ENCODE data around the gene MAP7. TPM values are rescaled to one million over a fixed set of nuclear protein-coding genes. Genes with fewer than 3 reads are reported as not detected.

MAP7 gene
- total and polyA plus RNA-seq, 2 experiments from 2014 or later: 44.7 to 49.2 TPM

DNA sequence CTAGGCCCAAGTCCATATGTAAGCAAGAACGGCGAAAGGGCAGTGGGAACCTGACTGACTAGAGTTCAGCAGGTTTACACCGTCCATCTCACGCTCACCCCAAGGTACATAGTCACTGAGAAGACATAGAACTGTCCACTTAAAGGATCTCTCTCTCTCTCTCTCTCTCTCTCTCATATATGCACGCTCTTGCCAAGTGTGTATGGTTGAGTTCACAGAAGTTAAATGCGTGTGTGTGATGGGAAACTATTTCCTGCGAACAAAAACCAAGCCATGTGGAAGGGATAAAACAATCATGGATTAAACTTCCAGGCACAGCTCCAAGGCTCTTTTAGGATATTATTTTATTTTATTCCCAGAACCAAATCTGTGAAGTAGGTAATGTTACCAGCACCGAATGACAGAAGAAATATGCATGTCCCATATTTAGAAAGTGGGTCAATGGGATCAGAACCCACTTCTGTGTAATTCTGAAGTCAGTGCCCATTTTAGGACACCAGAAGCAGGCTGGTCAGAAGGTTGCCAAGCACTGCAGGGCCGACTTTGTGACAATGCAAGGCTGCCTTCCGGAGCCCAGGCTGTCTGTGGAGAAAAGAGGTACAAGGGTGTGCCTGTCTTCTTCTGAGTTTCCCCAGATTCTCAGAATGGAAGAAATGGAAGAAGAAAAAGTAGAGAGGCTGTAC lies 49.2 kb upstream of the MAP7 start:
- Histone ChIP-seq H3K9me2 (ENCODE audit: insufficient read depth) (peaks cover 2% of the 10 kb centered on the region; the same call in 1 of the 2 replicates), H3K27ac (ENCODE audit: low read depth) (no peak overlapping the region), H3K36me3 (ENCODE audit: insufficient read depth) (no peaks in the 10 kb centered on the region), H3F3A (replicated peaks; ENCODE audit: low read depth) (no peaks in the 10 kb centered on the region), H3K27me3 (ENCODE audit: insufficient read depth) (no peaks in the 10 kb centered on the region), H3K4me3 (no peak overlapping the region), H2AFZ (no peak overlapping the region), H4K20me1 (replicated peaks; ENCODE audit: insufficient read depth) (no peaks in the 10 kb centered on the region), H3K4me1 (ENCODE audit: insufficient read depth) (peaks cover 3% of the 10 kb centered on the region; the same call in 1 of the 2 replicates), H3K79me2 (replicated peaks; ENCODE audit: insufficient read depth) (no peaks in the 10 kb centered on the region), H3K4me2 (no peak overlapping the region)
- TF ChIP-seq CREB1 (CRISPR knock-in tag; IDR thresholded peaks at IDR 0.05; ENCODE audit: low read depth) (no peak), ZNF331 (CRISPR knock-in tag; IDR thresholded peaks at IDR 0.05; ENCODE audit: low read depth) (no peak)
- Mint-ChIP-seq H3K4me3 (no peak overlapping the region), H3K9me3 (no peaks in the 10 kb centered on the region; the same call in 2 of the 3 replicates), H3K4me1 (peaks cover 7% of the 10 kb centered on the region), H3K36me3 (ENCODE audit: low read depth) (no peaks in the 10 kb centered on the region; the same call in 2 of the 3 replicates), H3K27ac (no peak overlapping the region), H3K27me3 (ENCODE audit: insufficient read depth, low read depth, poor library complexity) (peaks cover 4% of the 10 kb centered on the region)
- no peak for ATAC-seq
- DNase-seq (ENCODE audit: low spot score): no peak

DNA sequence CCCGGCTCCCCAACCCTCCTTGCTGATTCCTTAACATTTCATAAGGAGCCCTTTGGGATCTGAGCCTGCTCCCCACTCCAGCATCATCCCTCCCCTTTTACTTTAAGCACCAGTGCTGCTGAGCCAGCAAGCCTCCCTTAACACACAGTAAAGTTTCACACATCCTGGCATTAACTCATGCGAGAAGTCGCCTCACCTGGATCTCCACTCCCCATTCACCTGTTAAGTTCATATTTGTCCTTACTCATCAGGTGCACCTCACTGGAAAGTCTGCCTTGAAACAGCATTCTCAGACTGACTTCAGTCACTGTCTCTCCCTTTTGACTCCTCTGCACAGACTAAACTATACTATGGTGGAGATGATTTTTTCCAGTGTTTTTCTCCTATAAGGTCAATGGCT lies 47.8 kb upstream of the MAP7 start:
- H3K9me2 ChIP-seq (ENCODE audit: insufficient read depth): peaks cover 5% of the 10 kb centered on the region; the same call in 1 of the 2 replicates
- Mint-ChIP-seq H3K27me3 (ENCODE audit: insufficient read depth, low read depth, poor library complexity) (peaks cover 2% of the 10 kb centered on the region), H3K4me1 (peaks cover 20% of the 10 kb centered on the region), H3K27ac (no peak overlapping the region), H3K9me3 (no peaks in the 10 kb centered on the region; the same call in 2 of the 3 replicates), H3K36me3 (ENCODE audit: low read depth) (no peaks in the 10 kb centered on the region; the same call in 2 of the 3 replicates), H3K4me3 (no peak overlapping the region)
- H3K79me2 ChIP-seq (replicated peaks; ENCODE audit: insufficient read depth): no peaks in the 10 kb centered on the region
- no peaks in the 10 kb centered on the region for H3K36me3 ChIP-seq (ENCODE audit: insufficient read depth)
- H4K20me1 ChIP-seq (replicated peaks; ENCODE audit: insufficient read depth): no peaks in the 10 kb centered on the region
- H3K4me2 ChIP-seq: no peak overlapping the region
- DNase-seq (ENCODE audit: low spot score) (no peak), ATAC-seq (no peak)
- no peaks in the 10 kb centered on the region for H3K27me3 ChIP-seq (ENCODE audit: insufficient read depth)
- H3K4me1 ChIP-seq (ENCODE audit: insufficient read depth): peaks cover 14% of the 10 kb centered on the region
- H3K27ac ChIP-seq (ENCODE audit: low read depth): no peak overlapping the region
- H3F3A ChIP-seq (replicated peaks; ENCODE audit: low read depth): peaks cover 2% of the 10 kb centered on the region; the same call in 1 of the 2 replicates
- no peak overlapping the region for H2AFZ ChIP-seq
- TF ChIP-seq EZH2phosphoT487 (IDR thresholded peaks at IDR 0.05; ENCODE audit: unreplicated experiment): no peak
- TF ChIP-seq, protein P1, sequence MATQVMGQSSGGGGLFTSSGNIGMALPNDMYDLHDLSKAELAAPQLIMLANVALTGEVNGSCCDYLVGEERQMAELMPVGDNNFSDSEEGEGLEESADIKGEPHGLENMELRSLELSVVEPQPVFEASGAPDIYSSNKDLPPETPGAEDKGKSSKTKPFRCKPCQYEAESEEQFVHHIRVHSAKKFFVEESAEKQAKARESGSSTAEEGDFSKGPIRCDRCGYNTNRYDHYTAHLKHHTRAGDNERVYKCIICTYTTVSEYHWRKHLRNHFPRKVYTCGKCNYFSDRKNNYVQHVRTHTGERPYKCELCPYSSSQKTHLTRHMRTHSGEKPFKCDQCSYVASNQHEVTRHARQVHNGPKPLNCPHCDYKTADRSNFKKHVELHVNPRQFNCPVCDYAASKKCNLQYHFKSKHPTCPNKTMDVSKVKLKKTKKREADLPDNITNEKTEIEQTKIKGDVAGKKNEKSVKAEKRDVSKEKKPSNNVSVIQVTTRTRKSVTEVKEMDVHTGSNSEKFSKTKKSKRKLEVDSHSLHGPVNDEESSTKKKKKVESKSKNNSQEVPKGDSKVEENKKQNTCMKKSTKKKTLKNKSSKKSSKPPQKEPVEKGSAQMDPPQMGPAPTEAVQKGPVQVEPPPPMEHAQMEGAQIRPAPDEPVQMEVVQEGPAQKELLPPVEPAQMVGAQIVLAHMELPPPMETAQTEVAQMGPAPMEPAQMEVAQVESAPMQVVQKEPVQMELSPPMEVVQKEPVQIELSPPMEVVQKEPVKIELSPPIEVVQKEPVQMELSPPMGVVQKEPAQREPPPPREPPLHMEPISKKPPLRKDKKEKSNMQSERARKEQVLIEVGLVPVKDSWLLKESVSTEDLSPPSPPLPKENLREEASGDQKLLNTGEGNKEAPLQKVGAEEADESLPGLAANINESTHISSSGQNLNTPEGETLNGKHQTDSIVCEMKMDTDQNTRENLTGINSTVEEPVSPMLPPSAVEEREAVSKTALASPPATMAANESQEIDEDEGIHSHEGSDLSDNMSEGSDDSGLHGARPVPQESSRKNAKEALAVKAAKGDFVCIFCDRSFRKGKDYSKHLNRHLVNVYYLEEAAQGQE (IDR thresholded peaks at IDR 0.05; ENCODE audit: unreplicated experiment): no peak
- no peak for TF ChIP-seq ZNF114 (CRISPR knock-in tag; IDR thresholded peaks at IDR 0.05)
- no peak overlapping the region for H3K4me3 ChIP-seq

DNA sequence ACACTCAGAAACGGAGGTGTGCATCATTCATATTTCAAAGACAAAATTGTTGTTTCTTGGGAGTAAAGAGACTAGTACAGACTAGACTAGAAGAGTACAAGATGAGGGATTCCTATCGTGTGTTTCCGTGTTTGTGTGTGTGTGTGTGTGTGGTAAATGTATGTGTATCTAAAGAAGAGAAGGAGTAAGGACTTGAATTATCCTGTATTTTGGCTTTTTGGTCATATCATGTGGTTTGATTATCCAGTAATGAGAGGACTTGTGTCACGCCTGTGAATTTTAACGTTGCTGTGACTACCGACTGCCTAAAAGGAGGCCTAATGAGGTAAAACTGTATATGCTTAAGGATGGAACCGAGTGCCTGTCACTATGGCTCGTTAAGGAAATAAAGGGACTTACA lies 44.4 kb upstream of the MAP7 start:
- Histone ChIP-seq H3K27me3 (ENCODE audit: insufficient read depth) (no peaks in the 10 kb centered on the region), H3K4me1 (ENCODE audit: insufficient read depth) (peaks cover 36% of the 10 kb centered on the region), H3F3A (replicated peaks; ENCODE audit: low read depth) (peaks cover 9% of the 10 kb centered on the region; the same call in 1 of the 2 replicates), H3K4me3 (no peak overlapping the region), H4K20me1 (replicated peaks; ENCODE audit: insufficient read depth) (no peaks in the 10 kb centered on the region), H3K27ac (ENCODE audit: low read depth) (peak overlapping the region; percentile 0; the same call in 1 of the 2 replicates), H2AFZ (no peak overlapping the region), H3K79me2 (replicated peaks; ENCODE audit: insufficient read depth) (no peaks in the 10 kb centered on the region), H3K36me3 (ENCODE audit: insufficient read depth) (peaks cover 5% of the 10 kb centered on the region; the same call in 1 of the 2 replicates), H3K4me2 (0 out of 2 replicates have a peak overlapping the region, but pooled peaks have one; percentile 8), H3K9me2 (ENCODE audit: insufficient read depth) (peaks cover 14% of the 10 kb centered on the region)
- DNase-seq (ENCODE audit: low spot score) (no peak), ATAC-seq (no peak)
- Mint-ChIP-seq H3K36me3 (ENCODE audit: low read depth) (peaks cover 16% of the 10 kb centered on the region), H3K27me3 (ENCODE audit: insufficient read depth, low read depth, poor library complexity) (peaks cover 6% of the 10 kb centered on the region), H3K4me3 (no peak overlapping the region), H3K9me3 (peaks cover 15% of the 10 kb centered on the region; the same call in 2 of the 3 replicates), H3K4me1 (peaks cover 43% of the 10 kb centered on the region), H3K27ac (no peak overlapping the region)
- TF ChIP-seq, protein P2, sequence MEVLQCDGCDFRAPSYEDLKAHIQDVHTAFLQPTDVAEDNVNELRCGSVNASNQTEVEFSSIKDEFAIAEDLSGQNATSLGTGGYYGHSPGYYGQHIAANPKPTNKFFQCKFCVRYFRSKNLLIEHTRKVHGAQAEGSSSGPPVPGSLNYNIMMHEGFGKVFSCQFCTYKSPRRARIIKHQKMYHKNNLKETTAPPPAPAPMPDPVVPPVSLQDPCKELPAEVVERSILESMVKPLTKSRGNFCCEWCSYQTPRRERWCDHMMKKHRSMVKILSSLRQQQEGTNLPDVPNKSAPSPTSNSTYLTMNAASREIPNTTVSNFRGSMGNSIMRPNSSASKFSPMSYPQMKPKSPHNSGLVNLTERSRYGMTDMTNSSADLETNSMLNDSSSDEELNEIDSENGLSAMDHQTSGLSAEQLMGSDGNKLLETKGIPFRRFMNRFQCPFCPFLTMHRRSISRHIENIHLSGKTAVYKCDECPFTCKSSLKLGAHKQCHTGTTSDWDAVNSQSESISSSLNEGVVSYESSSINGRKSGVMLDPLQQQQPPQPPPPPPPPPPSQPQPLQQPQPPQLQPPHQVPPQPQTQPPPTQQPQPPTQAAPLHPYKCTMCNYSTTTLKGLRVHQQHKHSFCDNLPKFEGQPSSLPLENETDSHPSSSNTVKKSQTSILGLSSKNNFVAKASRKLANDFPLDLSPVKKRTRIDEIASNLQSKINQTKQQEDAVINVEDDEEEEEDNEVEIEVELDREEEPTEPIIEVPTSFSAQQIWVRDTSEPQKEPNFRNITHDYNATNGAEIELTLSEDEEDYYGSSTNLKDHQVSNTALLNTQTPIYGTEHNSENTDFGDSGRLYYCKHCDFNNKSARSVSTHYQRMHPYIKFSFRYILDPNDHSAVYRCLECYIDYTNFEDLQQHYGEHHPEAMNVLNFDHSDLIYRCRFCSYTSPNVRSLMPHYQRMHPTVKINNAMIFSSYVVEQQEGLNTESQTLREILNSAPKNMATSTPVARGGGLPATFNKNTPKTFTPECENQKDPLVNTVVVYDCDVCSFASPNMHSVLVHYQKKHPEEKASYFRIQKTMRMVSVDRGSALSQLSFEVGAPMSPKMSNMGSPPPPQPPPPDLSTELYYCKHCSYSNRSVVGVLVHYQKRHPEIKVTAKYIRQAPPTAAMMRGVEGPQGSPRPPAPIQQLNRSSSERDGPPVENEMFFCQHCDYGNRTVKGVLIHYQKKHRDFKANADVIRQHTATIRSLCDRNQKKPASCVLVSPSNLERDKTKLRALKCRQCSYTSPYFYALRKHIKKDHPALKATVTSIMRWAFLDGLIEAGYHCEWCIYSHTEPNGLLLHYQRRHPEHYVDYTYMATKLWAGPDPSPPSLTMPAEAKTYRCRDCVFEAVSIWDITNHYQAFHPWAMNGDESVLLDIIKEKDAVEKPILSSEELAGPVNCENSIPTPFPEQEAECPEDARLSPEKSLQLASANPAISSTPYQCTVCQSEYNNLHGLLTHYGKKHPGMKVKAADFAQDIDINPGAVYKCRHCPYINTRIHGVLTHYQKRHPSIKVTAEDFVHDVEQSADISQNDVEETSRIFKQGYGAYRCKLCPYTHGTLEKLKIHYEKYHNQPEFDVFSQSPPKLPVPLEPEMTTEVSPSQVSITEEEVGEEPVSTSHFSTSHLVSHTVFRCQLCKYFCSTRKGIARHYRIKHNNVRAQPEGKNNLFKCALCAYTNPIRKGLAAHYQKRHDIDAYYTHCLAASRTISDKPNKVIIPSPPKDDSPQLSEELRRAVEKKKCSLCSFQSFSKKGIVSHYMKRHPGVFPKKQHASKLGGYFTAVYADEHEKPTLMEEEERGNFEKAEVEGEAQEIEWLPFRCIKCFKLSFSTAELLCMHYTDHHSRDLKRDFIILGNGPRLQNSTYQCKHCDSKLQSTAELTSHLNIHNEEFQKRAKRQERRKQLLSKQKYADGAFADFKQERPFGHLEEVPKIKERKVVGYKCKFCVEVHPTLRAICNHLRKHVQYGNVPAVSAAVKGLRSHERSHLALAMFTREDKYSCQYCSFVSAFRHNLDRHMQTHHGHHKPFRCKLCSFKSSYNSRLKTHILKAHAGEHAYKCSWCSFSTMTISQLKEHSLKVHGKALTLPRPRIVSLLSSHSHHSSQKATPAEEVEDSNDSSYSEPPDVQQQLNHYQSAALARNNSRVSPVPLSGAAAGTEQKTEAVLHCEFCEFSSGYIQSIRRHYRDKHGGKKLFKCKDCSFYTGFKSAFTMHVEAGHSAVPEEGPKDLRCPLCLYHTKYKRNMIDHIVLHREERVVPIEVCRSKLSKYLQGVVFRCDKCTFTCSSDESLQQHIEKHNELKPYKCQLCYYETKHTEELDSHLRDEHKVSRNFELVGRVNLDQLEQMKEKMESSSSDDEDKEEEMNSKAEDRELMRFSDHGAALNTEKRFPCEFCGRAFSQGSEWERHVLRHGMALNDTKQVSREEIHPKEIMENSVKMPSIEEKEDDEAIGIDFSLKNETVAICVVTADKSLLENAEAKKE (CRISPR knock-in tag; IDR thresholded peaks at IDR 0.05): no peak
